22Rv1 (cell line): Measurements from ENCODE around the gene HSD11B1L.

Experiments used
- H3K27ac ChIP-seq: fragments of 450-650 bp; 2 replicates; pipeline ENCODE4 v1.5.1; 2017
- ZFX ChIP-seq: fragments of 450-650 bp; IDR thresholded peaks from 2 replicates; pipeline ENCODE4 v1.6.1; 2017; ENCODE audit warnings: antibody characterized with exemption, borderline replicate concordance
- TF ChIP-seq, protein P1 (sequence below): fragments of 450-650 bp; IDR thresholded peaks from 2 replicates; pipeline ENCODE4 v1.5.1; 2017; ENCODE audit warnings: mild to moderate bottlenecking

Gene HSD11B1L

DNA sequence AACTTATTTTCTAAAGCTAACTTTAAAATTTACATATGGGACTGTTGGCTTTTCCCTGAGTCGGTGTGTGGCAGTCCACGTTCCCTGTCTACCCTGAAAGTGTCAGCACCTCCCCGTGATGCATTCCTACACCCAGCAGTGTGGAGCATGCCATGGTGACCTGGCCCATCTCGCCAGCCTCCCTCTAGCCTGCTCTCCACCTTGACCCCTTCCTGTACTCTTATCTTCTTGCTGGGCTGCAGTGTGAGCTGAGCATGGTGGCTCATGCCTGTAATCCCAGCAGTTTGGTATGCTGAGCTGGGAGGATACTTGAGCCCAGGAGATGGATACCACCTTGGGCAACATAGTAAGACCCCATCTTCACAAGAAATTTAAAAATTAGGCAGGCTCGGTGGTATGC is 25.9 kb upstream of the HSD11B1L start:
- TF ChIP-seq, protein P1, sequence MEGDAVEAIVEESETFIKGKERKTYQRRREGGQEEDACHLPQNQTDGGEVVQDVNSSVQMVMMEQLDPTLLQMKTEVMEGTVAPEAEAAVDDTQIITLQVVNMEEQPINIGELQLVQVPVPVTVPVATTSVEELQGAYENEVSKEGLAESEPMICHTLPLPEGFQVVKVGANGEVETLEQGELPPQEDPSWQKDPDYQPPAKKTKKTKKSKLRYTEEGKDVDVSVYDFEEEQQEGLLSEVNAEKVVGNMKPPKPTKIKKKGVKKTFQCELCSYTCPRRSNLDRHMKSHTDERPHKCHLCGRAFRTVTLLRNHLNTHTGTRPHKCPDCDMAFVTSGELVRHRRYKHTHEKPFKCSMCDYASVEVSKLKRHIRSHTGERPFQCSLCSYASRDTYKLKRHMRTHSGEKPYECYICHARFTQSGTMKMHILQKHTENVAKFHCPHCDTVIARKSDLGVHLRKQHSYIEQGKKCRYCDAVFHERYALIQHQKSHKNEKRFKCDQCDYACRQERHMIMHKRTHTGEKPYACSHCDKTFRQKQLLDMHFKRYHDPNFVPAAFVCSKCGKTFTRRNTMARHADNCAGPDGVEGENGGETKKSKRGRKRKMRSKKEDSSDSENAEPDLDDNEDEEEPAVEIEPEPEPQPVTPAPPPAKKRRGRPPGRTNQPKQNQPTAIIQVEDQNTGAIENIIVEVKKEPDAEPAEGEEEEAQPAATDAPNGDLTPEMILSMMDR, result no peak
- TF ChIP-seq ZFX, result no peak
- no peak overlapping the region for H3K27ac ChIP-seq

DNA sequence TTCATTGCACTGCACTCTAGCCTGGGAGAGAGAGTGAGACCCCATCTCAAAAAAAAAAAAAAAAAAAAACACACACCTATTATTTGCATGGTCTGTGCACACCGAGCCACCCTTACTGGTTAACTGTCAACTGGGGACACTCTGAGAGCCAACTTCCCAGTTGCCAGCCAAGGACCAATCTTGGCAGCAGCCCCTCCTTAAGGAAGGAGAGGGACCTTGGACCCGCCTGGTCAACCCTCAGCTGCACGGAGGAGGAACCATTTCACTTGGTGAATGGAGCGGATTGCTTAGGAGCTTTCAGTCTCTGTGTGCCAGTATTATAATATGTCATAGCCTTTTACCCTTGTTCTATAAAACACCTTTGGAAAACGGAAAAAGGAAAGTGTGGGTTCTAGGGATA is 25.4 kb upstream of the HSD11B1L start:
- TF ChIP-seq ZFX, result no peak
- TF ChIP-seq, protein P1, result no peak
- no peak overlapping the region for H3K27ac ChIP-seq

DNA sequence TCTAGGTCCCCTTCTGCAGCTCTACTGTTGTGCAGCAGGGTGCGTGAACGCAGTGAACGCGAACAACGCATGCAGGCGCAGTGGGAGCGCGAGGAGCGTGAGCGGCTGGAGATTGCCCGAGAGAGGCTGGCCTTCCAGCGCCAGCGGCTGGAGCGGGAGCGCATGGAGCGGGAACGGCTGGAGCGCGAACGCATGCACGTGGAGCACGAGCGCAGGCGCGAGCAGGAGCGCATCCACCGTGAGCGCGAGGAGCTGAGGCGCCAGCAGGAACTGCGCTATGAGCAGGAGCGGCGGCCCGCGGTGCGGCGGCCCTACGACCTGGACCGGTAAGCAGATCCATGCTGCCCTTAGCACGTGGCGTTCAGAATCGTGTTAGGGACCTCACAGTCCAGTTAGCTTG is 19.3 kb upstream of the HSD11B1L start:
- no peak overlapping the region for H3K27ac ChIP-seq
- no peak for TF ChIP-seq ZFX
- TF ChIP-seq, protein P1, result no peak

DNA sequence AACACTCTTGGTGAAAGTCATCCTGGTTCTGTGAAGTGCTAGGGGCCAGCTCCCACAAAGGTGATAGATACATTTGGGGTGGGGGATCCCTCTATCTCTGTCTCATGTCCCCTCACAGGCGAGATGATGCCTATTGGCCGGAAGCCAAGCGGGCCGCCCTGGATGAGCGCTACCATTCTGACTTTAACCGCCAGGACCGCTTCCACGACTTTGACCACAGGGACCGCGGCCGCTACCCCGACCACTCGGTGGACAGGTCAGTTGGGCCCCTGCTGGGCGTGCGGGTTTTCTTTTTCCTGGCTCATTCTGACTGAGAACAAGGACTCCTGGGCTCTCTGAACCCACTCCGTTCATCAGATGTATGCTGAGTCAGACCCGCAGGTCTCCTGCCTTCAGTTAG is 16.9 kb upstream of the HSD11B1L start:
- H3K27ac ChIP-seq, result no peak overlapping the region
- TF ChIP-seq ZFX, result no peak
- TF ChIP-seq, protein P1, result no peak

DNA sequence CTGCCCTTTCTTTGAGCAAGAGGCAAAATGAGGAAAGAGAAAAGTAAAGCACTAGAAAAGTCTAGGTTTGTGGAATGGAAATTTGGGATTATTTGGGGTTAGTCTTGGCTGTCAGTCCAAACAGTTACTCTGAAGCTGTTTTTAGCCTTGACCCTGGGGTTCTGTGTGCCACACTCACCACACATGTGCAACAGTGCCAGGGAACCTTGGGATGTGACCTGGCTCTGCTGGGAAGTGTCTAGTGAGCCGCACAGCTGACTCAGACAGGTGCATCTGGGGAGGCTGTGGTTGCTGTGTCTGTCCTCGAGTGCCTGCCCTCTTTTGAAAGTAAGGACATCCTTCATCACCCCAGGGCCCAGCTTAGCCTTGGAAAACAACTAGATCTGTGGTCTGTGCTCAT is 16.3 kb upstream of the HSD11B1L start:
- H3K27ac ChIP-seq, result no peak overlapping the region
- TF ChIP-seq ZFX, result no peak
- TF ChIP-seq, protein P1, result no peak

DNA sequence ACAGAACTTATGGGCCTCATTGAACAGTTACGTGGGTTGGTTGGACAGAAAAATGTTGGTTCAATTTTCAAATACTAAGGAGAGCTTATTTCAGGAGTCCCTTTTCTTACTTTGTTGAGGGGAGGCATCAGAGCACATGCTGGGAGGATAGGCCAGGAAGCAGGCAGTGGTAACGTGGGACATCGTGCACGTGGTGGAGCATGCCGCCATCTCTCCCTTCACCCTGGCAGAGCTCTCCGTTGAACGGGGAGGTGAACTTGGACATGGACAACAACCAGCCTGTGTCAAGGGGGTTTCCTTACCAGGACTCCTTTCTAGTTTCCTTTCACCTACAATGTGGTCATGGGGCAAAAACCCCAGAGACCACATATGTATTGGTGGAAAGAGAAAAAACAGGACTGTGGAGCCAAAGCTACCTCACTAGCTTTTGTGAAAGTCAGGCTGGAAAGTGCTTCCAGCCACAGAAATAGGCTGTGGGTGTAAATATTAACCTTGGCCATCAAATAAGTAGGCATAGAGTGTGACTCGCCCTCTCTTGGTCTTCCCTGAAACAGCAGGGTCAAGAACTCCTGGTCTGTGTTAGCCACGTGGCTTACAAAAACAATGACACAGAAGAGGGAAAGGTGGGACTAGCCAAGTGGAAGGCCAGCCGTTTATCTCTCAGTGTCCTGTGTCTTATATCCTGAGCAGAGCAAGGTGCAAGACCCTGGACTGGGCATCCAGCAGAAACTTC is 14.9 kb upstream of the HSD11B1L start:
- TF ChIP-seq ZFX, result no peak
- TF ChIP-seq, protein P1, result no peak
- H3K27ac ChIP-seq, result no peak overlapping the region

DNA sequence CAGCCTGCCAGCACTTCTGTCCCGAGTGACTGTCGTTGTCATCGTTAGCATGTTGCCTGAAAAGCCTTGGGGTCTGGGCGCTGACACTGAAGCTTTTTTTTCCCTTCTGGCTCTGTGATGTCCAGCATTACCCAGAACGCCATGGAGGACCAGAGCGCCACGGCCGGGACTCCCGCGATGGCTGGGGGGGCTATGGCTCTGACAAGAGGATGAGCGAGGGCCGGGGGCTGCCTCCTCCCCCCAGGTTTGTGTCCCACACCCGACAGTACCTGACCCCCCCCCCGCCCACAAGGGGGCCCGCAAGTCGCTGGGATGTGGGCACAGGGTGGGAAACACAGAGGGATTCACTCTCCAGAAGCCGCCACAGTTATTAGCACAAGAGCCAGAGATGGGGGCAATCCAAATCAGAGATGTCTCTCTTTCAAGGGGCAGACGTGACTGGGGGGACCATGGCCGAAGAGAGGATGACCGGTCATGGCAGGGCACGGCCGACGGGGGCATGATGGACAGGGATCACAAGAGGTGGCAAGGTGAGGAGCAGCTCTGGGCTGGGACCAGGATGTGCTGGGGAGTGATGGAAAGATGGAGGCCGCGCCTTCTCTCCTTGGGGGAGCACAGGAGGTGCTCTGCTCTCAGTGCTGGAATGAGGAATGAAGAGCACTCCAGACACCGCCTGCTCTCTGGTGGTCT is 13.8 kb upstream of the HSD11B1L start:
- TF ChIP-seq ZFX, result no peak
- TF ChIP-seq, protein P1, result no peak
- no peak overlapping the region for H3K27ac ChIP-seq
